NCI-H69 (cell line): ENCODE results near the gene PPIB.

ENCODE experiments used
- DNase-seq: peaks from one replicate; lab custom pipeline; 2025; lab: John Stamatoyannopoulos, UW

The PPIB gene

GRCh38 chr15:64158363-64159134, 4.3 kb downstream of the PPIB start:
- no peak for DNase-seq

DNA sequence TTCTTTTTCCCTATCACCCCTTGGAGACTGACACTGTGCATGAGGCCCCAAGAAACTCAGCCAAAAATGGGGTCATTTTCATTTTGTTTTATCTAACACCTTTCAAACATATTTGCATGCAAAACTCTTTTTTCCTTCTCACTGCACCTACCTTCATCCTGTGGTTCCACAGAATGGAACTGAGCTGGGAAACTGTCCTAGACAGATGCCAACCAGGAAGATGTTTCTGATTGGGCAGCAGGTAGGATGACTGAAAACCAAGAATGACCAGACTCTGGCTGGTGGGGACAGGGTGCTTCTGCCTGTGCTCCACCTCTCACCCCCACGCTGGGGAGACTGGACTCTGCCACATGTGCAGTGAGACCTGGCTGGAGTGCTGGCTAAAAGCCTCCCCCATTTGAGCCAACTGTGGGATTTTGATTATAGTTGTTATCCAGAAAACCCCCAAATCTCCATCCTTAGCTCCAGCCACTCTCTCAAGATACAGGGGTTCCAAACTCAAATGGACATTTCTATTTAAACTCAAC, 5.2 kb downstream of the PPIB start:
- no peak for DNase-seq

DNA sequence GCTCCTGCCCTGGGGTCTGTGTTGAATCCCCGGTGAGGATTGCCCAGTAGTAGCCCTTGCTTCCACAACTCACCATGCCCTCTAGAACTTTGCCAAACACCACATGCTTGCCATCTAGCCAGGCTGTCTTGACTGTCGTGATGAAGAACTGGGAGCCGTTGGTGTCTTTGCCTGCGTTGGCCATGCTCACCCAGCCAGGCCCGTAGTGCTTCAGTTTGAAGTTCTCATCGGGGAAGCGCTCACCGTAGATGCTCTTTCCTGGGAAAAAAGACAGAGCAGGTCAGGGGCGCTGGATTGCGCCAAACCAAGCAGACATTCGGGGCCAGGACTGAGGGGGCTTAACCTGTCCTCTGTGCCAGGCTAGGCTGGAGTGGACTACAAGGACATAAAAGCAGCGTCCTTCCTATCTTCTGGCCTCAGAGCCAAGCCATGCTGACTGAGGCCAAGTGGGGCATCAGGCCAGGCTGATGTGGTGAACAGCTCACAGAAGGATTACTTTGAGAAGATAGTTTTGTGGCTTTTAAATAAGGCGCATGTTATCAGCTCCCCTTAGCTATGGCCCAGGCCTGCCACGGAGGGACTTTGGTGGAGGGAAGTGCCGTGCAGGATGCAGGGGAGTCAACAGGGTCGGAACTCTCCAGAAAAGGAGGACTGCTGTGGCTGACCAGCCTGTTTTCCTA, 6.0 kb downstream of the PPIB start:
- DNase-seq: no peak

DNA sequence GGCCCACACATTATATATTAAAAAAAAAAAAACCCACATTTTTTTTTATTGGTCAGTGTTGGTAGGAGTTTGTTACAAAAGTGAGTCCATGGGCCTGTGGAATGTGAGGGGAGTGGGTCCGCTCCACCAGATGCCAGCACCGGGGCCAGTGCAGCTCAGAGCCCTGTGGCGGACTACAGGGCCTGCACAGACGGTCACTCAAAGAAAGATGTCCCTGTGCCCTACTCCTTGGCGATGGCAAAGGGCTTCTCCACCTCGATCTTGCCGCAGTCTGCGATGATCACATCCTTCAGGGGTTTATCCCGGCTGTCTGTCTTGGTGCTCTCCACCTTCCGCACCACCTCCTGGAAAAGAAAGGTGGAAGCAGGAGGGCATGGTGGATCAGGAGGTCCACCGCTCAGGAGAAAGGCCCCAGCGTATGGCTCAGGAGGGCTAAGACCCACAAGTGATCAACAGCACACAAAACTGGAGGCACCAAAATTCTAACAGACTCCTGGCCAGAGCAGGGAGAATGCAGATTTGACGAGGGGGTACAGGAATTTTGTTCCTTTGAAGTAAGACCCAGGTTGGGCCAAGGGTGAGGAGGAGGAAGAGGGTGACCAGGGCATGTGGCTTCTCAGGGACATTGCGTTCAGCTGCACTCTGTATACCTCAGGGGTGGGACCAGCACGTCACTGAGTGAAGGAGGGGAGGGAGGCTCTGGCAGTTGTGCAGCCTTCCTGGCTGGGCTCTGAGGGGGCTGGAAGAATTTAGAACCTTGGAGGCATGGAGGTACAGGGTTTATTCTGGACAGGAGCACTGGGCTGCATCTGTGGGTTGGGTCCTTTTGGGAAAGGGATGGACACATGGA, 6.8 kb downstream of the PPIB start:
- no peak for DNase-seq

- DNase-seq: peak; percentile 96
Measured at GRCh38 chr15:64153480-64154367, 9.1 kb downstream of the PPIB start.

DNA sequence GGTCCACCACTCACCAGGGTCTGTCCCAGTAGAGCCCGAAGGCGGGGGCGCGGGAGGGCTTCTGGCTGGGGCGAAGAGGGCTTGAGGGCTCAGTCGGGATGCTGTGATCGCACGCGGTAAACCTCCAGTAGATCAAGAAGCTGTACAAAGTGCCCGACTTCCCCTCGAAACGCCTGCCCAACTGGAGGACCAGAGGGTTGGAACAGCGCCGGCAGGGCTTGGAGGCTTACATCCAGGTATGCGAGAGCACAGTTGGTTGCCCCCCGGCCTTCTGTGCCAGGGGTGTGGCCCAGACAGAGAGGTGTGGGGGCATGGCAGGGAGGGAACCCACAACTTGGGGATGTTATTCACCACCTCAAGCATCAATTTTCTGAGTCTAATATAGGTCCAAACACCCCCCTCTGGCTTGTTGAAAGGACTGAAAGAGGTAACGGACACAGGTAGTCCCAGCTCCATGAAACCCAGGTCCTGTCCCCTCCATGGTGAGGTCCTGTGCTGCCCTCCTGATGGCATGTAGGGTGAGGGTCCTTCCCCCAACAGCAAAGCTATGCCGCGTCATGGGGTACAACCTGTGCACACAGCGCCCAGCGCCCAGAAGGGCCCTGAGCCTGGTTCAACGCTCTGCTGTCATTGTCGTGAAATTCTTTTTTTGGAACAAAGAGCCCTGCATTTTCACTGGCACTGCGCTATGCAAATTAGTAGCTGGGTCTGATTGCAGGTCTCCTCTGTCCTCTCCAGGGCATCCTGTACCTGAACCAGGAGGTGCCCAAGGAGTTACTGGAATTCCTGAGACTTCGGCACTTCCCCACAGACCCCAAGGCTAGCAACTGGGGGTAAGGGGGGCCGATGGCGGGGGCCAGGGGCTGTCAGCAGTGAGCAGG, 10.1 kb downstream of the PPIB start:
- DNase-seq: peak; percentile 72

DNA sequence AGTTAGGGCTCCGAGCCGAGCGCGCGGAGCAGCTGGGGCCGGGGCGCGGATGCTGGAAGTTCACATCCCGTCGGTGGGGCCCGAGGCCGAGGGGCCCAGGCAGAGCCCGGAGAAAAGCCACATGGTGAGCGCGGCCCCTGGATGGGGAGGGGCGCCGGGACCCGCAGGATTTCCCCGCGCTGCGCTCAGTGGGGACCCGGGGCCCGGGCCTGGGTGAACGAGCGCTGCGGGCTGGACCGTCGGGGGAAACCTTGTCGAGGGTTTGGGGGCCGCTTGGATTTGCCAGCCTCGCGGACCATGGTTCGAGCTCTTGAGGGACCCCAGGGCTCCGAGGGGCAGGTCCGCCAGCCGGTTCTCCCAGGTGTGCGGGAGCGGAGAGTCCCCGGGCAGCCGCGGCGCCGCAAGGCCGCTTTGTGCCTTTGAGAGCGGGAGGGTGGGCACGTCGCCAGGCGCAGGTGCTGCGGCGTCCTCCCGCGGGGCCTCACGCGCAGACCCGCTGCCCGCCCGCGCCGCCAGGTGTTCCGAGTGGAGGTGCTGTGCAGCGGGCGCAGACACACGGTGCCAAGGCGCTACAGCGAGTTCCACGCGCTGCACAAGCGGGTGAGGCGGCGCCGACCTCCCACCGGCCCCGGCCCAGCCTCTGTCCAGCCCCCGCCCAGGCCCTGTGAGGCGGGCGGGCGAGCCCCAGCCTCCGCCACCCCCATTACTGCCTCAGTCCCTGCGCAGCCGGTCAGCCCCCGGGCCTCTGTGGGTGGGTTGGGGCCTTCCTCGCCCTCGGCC, 10.9 kb downstream of the PPIB start, which contains the start of gene SNX22:
SNX22 (plus strand) TSS at position 5 of the 780 bp plus-strand sequence; CDS start at position 50, 45 bp downstream.
- peak; percentile 76 for DNase-seq

- no peak for DNase-seq
Measured at GRCh38 chr15:64149893-64150578, 12.8 kb downstream of the PPIB start.

- DNase-seq: peak; percentile 73
Measured at GRCh38 chr15:64149424-64149823, 13.4 kb downstream of the PPIB start.

- no peak for DNase-seq
Measured at GRCh38 chr15:64148581-64148980, 14.2 kb downstream of the PPIB start.

DNA sequence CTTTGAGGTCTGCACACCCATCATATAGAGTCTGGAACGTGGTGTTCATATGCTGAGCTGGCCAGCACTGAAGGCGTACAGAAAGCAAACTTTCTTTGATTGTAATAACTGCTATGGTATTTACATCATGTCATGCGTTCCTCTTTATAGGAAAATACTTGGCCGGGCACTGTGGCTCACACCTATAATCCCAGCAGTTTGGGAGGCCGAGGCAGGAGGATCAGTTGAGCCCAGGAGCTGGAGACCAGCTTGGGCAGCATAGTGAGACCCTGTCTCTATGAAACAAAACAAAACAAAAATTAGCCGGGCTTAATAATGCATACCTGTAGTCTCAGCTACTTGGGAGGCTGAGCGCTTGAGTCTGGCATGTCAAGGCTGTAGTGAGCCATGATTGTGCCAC, 14.7 kb downstream of the PPIB start:
- DNase-seq: no peak

DNA sequence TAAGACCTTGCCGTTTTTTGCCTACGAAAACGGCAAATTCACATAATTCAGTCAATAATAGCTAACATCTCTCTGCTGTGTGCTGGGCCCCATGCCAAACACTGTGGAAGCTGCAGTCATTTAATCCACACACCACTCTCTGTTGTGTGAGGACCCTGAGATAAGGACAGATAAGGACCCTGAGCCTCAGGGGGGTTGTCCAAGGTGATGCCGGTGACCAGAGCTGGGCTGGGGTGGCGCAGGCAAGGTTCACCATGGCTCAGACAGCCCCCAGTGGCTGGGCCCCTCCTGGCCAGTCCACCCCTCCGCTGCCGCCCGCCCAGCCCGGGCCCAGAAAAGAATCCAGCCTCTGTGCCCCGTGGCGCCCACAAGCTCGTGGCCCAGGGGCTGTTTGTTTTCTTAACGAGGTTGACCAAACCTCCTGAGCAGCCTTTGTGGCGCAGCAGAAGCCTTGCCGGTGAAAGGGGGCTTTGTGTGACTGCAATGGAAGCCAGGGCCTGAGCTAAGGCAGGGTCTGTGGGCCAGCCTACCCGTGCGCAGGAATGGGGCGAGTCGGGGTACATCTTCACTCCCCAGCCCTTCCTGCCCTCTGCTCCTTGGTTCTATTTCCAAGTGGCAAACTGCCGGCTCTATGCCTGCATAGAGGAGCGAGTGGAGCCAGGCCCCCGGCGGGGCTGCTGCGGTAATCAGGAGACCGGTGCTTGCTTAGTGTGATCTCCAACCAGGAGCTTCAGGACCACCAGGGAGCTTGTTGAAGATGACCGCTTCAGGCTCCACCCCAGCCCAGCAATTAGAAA, 15.7 kb downstream of the PPIB start:
- DNase-seq: peak; percentile 26

GRCh38 chr15:64146520-64146884, 16.3 kb downstream of the PPIB start:
- no peak for DNase-seq

DNA sequence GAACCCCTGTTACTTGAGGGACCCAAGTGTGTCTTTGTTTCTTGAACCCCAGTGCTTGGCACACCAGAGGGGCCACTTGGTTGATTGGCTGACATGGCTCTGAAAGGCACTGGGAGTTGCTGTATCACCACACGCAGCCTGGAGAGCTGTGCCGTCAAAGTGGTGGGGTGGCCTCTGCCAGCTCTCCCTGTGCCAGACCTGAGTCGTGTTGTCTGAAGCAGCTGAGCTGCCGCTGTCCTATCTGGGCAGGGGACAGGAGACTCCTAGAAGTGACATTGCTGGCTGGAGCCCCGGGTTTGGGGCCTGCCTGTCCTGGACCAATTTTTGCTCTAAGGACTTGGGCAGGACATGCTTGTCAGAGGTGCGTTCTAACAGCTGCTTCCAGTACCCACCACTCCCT, 16.8 kb downstream of the PPIB start:
- no peak for DNase-seq

- DNase-seq: no peak
Measured at GRCh38 chr15:64144565-64145281, 18.1 kb downstream of the PPIB start.

GRCh38 chr15:64144192-64144564, 18.6 kb downstream of the PPIB start:
- no peak for DNase-seq

- DNase-seq: no peak
Measured at GRCh38 chr15:64143276-64143675, 19.5 kb downstream of the PPIB start.
